GM23338 (cell line): Measurements from ENCODE around the gene MAP3K7CL. TPM values are rescaled to one million over a fixed set of nuclear protein-coding genes. Genes with fewer than 3 reads are reported as not detected.

Experiments used
- ATAC-seq: fragments of 200-7000 bp; cut with Tn5 transposase; 3 replicates; pipeline ENCODE4 v1.9.1; 2020
- DNase-seq: peaks from one replicate; pipeline ENCODE4 v3.0.0-alpha.2; 2015; ENCODE audit warnings: low spot score
- H2AFZ ChIP-seq: fragments of 200-600 bp; sonication (generic); 2 replicates; pipeline ENCODE4 v1.8.0; 2016; ENCODE audit warnings: antibody characterized with exemption, mild to moderate bottlenecking, moderate library complexity
- H3F3A ChIP-seq: fragments of 200-600 bp; sonication (generic); replicated peaks from 2 replicates; pipeline ENCODE4 v1.8.0; 2017; ENCODE audit warnings: antibody characterized with exemption, mixed run types, low read depth
- H3K27ac ChIP-seq: fragments of 200-600 bp; sonication (generic); 2 replicates; pipeline ENCODE4 v1.6.1; 2016; ENCODE audit warnings: low read depth
- H3K27me3 ChIP-seq: fragments of 200-600 bp; sonication (generic); 2 replicates; pipeline ENCODE4 v1.8.0; 2016; ENCODE audit warnings: mild to moderate bottlenecking, mixed run types, moderate library complexity; ENCODE audit not compliant: insufficient read depth
- H3K36me3 ChIP-seq: fragments of 200-600 bp; sonication (generic); 2 replicates; pipeline ENCODE4 v1.8.0; 2016; ENCODE audit warnings: mild to moderate bottlenecking; ENCODE audit not compliant: insufficient read depth
- H3K4me1 ChIP-seq: fragments of 200-600 bp; sonication (generic); 2 replicates; pipeline ENCODE4 v1.8.0; 2016; ENCODE audit warnings: mild to moderate bottlenecking, moderate library complexity; ENCODE audit not compliant: insufficient read depth
- H3K4me2 ChIP-seq: fragments of 200-600 bp; sonication (generic); 2 replicates; pipeline ENCODE4 v1.7.1; 2017; ENCODE audit warnings: mixed run types
- H3K4me3 ChIP-seq: fragments of 200-600 bp; sonication (generic); 2 replicates; pipeline ENCODE4 v1.6.1; 2016; ENCODE audit warnings: mixed run types
- H3K79me2 ChIP-seq: fragments of 200-600 bp; sonication (generic); replicated peaks from 2 replicates; pipeline ENCODE4 v1.8.0; 2017; ENCODE audit warnings: mild to moderate bottlenecking; ENCODE audit not compliant: insufficient read depth
- H3K9me2 ChIP-seq: fragments of 200-600 bp; sonication (generic); 2 replicates; pipeline ENCODE4 v1.8.0; 2017; ENCODE audit not compliant: insufficient read depth
- H4K20me1 ChIP-seq: fragments of 200-600 bp; sonication (generic); replicated peaks from 2 replicates; pipeline ENCODE4 v1.8.0; 2017; ENCODE audit warnings: mild to moderate bottlenecking; ENCODE audit not compliant: insufficient read depth
- H3K27ac Mint-ChIP-seq: 2 replicates; pipeline ENCODE4 v1.8.0; 2020; ENCODE audit warnings: inconsistent platforms, mild to moderate bottlenecking, moderate library complexity, mixed read lengths
- H3K27me3 Mint-ChIP-seq: 3 replicates; pipeline ENCODE4 v1.8.0; 2022; ENCODE audit warnings: low read depth, mild to moderate bottlenecking, moderate library complexity, mixed read lengths, inconsistent platforms; ENCODE audit not compliant: insufficient read depth, poor library complexity
- H3K36me3 Mint-ChIP-seq: 3 replicates; pipeline ENCODE4 v1.8.0; 2021; ENCODE audit warnings: low read depth, mild to moderate bottlenecking, inconsistent platforms, moderate library complexity, mixed read lengths
- H3K4me1 Mint-ChIP-seq: 3 replicates; pipeline ENCODE4 v1.8.0; 2020; ENCODE audit warnings: mild to moderate bottlenecking, inconsistent platforms, mixed read lengths
- H3K4me3 Mint-ChIP-seq: 3 replicates; pipeline ENCODE4 v1.8.0; 2021; ENCODE audit warnings: moderate library complexity, mild to moderate bottlenecking, inconsistent platforms, mixed read lengths
- H3K9me3 Mint-ChIP-seq: 3 replicates; pipeline ENCODE4 v1.8.0; 2020; ENCODE audit warnings: moderate library complexity, mild to moderate bottlenecking, inconsistent platforms, mixed read lengths
- CREB1 ChIP-seq: fragments of 250-450 bp; sonication (Bioruptor Pico); IDR thresholded peaks from 2 replicates; pipeline ENCODE4 v1.5.0; 2020; ENCODE audit warnings: low read depth, mild to moderate bottlenecking, moderate library complexity
- EZH2 ChIP-seq: fragments of 200-600 bp; sonication (generic); IDR thresholded peaks from one replicate; pipeline ENCODE4 v1.8.0; 2017; ENCODE audit warnings: antibody characterized with exemption, mild to moderate bottlenecking, low read depth; ENCODE audit not compliant: unreplicated experiment
- JUNB ChIP-seq: IDR thresholded peaks from one replicate; pipeline ENCODE4 v1.6.1; 2016; ENCODE audit warnings: antibody characterized with exemption; ENCODE audit not compliant: unreplicated experiment
- STAT1 ChIP-seq: IDR thresholded peaks from one replicate; pipeline ENCODE4 v1.6.1; 2016; ENCODE audit warnings: antibody characterized with exemption; ENCODE audit not compliant: unreplicated experiment
- ZNF331 ChIP-seq: fragments of 250-450 bp; sonication (Bioruptor Pico); IDR thresholded peaks from 2 replicates; pipeline ENCODE4 v1.5.0; 2020; ENCODE audit warnings: low read depth, mild to moderate bottlenecking, moderate library complexity
- ZNF462 ChIP-seq: fragments of 250-450 bp; sonication (Bioruptor Pico); IDR thresholded peaks from 2 replicates; pipeline ENCODE4 v1.5.0; 2020; ENCODE audit warnings: mild to moderate bottlenecking, moderate library complexity
- polyA plus RNA-seq: library from polyadenylated mRNA; unstranded; fragments of >200 nt; fragmentation: Nextera tagmentation; extraction: Ambion mirVana; gene quantifications from 2 replicates; pipeline ENCODE4 v1.2.1, GENCODE V29; 2016
- total RNA-seq: library from RNA; depleted of rRNA; stranded (reverse); fragments of >200 nt; shearing (Covaris generic); gene quantifications from 2 replicates; pipeline ENCODE4 v1.2.3, GENCODE V29; 2014
- TF ChIP-seq, protein P1 (sequence below), 2 experiments: fragments of 200-600 bp in 1 of 2; sonication (generic) in 1 of 2; conservative IDR thresholded peaks; 2 replicates each; pipeline versions ENCODE4 v1.5.1 to v1.6.1; 2016 to 2017; ENCODE audit warnings: antibody characterized with exemption in 2 of 2, low read depth in 2 of 2, mild to moderate bottlenecking in 2 of 2, moderate library complexity in 1 of 2

Gene MAP3K7CL
- total and polyA plus RNA-seq, 2 experiments from 2014 or later = 2.4 to 3.6 TPM

GRCh38 chr21:29213513-29214385, 83.3 kb downstream of the MAP3K7CL start:
- no peak overlapping the region for H3K27ac ChIP-seq
- no peaks in the 10 kb centered on the region for H3K27me3 ChIP-seq
- H3K4me3 ChIP-seq = no peak overlapping the region
- H3K9me2 ChIP-seq = peaks cover 17% of the 10 kb centered on the region
- H4K20me1 ChIP-seq = no peaks in the 10 kb centered on the region
- H3K4me2 ChIP-seq = no peak overlapping the region
- no peak for TF ChIP-seq JUNB
- no peak for TF ChIP-seq ZNF331 (CRISPR knock-in tag)
- TF ChIP-seq EZH2 = no peak
- TF ChIP-seq ZNF462 (CRISPR knock-in tag) = no peak
- no peak for TF ChIP-seq STAT1
- no peak for TF ChIP-seq CREB1 (CRISPR knock-in tag)
- TF ChIP-seq, protein P1, sequence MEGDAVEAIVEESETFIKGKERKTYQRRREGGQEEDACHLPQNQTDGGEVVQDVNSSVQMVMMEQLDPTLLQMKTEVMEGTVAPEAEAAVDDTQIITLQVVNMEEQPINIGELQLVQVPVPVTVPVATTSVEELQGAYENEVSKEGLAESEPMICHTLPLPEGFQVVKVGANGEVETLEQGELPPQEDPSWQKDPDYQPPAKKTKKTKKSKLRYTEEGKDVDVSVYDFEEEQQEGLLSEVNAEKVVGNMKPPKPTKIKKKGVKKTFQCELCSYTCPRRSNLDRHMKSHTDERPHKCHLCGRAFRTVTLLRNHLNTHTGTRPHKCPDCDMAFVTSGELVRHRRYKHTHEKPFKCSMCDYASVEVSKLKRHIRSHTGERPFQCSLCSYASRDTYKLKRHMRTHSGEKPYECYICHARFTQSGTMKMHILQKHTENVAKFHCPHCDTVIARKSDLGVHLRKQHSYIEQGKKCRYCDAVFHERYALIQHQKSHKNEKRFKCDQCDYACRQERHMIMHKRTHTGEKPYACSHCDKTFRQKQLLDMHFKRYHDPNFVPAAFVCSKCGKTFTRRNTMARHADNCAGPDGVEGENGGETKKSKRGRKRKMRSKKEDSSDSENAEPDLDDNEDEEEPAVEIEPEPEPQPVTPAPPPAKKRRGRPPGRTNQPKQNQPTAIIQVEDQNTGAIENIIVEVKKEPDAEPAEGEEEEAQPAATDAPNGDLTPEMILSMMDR (conservative IDR thresholded peaks at IDR 0.05; ENCODE audit: low read depth in 2 of 2) = no peak
- no peak for ATAC-seq
- H2AFZ ChIP-seq = no peak overlapping the region
- H3F3A ChIP-seq = no peaks in the 10 kb centered on the region
- H3K27me3 Mint-ChIP-seq = no peaks in the 10 kb centered on the region
- no peaks in the 10 kb centered on the region for H3K4me1 ChIP-seq
- H3K4me3 Mint-ChIP-seq = no peak overlapping the region
- H3K79me2 ChIP-seq = no peaks in the 10 kb centered on the region
- no peak for DNase-seq
- peaks cover 3% of the 10 kb centered on the region; the same call in 2 of the 3 replicates for H3K4me1 Mint-ChIP-seq
- no peaks in the 10 kb centered on the region for H3K36me3 ChIP-seq
- no peaks in the 10 kb centered on the region for H3K9me3 Mint-ChIP-seq
- no peak overlapping the region for H3K27ac Mint-ChIP-seq
- no peaks in the 10 kb centered on the region for H3K36me3 Mint-ChIP-seq
